HG03442 (cell line): ENCODE results near the gene PTPN5.

Source experiments
- ATAC-seq: cut with Tn5 transposase; IDR thresholded peaks from one replicate; pipeline ENCODE4 v1.9.1; 2021; ENCODE audit warnings: mild to moderate bottlenecking, moderate library complexity; ENCODE audit not compliant: unreplicated experiment

Gene PTPN5

DNA sequence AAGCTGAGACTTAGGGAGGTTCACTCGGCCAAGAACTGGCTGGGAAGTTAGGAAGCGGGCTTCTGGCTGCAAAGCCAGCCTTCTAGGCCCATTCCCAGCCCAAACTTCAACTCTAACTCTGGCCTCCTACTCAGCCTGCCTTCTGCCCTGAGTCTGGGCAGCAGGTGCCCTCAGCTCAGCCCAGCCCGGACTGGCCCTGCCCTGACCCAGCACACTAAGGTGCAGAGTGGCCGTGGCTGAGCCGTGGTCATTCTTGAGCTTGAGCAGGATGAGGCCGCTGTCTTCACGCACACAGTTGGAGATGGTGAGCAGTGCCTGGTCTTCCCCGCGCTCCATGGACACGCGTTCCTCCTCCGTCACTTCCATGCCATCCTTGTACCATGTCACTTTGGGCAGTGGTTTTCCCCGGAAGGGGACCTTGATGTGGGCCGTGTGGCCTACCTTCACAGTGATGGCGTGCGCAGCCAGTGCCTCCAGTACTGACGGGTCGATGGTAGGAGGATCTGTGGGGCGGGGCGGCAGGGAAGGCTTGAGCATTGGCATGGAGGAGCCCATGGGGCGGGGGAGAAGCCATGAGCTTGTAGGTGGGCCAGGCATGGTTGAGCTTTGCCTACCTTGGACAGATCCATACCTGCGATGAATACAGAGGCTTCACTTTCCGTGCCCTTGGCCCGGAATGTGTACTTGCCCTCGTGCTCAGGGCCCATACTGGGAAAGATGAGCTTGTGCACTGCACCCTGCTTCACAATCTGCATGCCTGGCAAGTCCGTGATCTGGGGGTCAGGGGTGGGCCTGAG, 77.8 kb downstream of the PTPN5 start:
- no peak for ATAC-seq

GRCh38 chr11:18710545-18710944, 81.1 kb downstream of the PTPN5 start:
- no peak for ATAC-seq

DNA sequence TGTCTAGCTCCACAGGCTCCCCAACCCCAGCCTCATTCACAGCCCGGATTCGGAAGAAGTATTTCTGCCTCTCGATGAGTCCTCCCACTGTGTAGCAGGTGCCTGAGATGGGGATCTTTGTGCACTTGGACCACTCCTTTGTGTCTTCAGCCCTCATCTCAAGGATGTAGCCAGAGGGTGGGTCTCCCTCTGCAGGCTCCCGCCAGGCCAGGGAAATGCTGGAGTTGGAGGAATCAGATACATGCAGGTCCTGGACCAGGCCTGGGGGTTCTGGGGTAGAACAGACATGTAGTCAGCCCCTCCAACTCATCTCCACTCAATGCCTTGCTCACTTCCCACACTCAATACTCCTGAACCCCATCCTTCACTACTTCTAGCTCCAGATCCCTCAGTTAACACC, 82.2 kb downstream of the PTPN5 start:
- no peak for ATAC-seq

DNA sequence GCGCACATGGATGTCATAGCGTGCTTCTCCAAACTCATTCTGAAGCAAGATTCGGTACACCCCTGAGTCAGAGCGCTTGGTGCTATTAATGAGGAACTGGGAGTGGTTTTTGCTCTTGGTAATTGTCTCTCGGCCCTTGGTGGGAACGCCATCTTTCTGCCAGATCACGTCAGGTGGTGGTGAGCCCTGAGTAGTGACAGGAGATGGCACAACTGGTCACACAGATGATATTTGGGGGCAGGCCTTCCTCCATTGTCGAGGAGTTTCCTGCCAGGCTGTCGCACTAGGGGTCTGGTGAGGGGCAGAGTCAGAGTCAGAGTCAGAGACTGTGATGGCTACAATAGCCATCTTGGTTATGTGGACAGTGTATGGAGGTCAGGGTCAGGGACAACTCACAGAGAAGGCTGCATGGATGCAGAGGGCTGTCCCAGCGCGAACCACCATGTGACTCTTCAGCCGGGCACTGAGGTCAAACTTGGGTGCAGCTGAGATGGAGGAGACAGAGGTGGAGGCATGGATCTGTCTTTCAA, 83.7 kb downstream of the PTPN5 start:
- no peak for ATAC-seq

DNA sequence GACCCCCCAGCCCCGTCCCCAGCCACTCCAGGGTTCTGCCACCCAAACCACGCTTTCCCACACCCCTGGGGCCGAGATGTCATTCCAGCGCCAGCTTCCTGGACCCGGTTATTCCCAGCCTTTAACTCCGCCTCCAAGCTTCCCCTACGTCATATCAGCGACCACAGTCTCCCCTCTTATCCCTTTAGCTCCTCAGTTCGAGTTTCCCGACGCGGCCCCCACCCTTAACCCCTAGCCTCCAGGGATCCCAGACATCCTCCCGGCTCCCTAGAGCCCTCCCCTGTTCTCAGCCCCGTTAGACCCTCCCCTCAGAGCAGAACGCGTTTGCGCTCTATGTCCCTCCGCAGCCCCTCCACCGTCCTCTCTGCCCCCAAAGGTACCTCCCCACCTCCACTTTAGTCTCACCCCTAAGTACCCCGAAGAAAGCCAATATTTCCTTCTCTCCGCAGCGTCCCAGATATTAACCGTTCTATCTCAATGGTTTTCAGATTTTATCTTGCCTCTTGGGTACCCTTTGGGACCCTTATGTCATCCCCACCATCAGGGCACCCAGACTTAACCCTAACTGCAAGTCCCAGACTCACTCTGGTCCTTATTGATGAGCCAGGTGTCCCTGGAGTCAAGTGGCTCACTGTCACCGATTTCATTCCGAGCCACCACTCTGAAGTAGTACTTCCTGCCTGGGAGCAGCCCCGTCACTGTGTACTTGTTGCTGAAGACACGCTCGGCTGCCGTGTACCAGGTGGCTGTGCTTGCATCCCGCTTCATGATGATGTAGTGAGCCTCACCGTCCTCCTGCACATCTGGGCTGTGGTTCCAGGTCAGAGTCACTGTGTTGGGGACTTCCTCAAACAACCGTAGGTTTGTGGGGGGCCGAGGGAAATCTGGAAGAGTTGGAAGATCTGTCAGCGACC, 85.0 kb downstream of the PTPN5 start:
- ATAC-seq = peak; percentile 52

DNA sequence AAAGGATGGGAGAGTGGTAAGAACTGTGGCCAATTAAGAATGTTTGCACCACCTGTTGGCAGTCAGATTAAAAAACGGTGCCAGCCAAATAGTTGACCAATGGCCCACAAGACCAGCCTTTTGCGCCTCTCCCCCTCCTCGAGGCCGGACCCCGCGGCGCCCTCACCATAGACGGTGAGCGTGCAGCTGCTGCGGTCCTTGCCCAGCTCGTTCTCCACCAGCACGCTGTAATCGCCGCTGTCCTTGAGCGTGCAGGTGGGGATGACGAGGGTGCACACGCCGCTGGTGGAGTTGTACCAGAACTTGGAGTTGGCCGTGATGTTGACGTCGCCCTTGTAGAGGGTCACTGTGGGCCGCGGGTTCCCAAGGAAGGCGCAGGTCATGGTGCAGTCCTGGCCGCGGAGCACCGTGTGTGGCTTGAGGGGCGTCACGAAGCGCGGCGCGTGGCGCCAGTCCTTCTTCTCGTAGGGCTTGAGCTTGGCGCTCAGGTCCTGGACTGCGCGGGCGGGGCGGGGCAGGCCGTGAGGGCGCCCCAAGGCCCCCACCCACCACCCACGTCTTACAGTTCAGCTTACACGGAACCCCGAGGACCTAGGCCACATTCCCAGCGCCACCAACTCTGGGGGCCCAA, 85.8 kb downstream of the PTPN5 start:
- no peak for ATAC-seq

DNA sequence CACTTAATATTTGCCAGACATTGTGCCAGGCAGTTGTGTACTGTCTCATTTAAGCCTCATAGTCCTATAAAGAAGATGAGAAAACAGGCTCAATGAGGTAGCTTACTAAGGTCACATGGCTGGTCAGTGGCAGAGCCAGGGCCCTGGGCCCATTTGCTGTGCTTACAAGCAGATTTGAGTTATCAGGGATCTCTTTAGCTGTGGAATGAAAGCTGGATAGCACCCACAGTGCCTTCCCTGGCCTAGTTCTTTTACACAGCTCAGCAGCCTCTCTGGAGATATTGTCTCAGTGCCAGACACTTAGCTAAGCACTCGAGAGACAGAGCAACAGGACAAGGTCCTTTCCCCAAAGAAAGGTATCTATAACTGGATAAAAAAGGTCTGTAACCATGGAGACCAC, 86.9 kb downstream of the PTPN5 start:
- ATAC-seq = no peak

GRCh38 chr11:18704045-18704645, 87.5 kb downstream of the PTPN5 start:
- no peak for ATAC-seq

GRCh38 chr11:18703001-18703763, 88.4 kb downstream of the PTPN5 start:
- no peak for ATAC-seq

DNA sequence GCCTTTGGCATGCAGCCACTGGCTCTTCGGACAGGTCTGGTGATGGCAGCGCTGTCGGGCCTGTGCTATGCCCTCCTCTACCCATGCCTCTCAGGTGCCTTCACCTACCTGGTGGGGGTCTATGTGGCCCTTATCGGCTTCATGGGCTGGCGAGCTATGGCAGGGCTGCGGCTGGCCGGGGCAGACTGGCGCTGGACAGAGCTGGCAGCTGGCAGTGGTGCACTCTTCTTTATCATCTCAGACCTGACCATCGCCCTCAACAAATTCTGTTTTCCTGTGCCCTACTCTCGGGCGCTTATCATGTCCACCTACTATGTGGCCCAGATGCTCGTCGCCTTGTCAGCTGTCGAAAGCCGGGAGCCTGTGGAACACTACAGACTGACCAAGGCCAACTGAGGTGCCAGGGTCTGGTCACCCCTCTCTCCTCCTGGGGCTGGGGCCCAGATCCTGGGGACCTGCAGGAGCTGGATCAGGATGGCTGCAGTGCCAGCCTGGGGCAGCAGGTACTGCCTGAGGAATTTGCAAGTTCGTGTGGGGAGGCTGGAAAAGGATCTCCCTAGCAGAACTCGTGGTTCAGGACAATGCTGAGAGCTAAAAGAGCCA, 89.9 kb downstream of the PTPN5 start:
- ATAC-seq = no peak

- no peak for ATAC-seq
These were observed 90.7 kb downstream of the PTPN5 start for GRCh38 chr11:18700872-18701271.

DNA sequence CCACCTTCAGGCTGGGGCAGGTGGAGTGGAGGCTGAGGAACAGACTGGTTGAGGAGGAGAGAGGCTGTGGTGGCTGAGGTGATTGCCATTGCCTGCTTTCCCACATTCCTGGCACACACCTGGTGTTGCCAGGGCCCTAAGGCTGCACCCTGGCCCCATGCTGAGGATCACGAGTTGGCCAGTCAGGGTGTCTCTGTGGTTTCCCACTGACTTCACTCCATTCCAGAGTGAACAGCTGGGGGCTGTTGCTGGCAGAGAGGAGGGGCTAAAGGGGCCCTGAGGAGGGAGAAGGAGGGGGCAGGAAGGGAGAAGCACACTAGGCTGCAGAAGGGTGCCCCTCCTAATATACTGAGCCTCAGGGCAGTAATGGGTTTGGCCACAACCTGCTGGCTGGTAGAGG, 91.2 kb downstream of the PTPN5 start:
- no peak for ATAC-seq

GRCh38 chr11:18699848-18700261, 91.7 kb downstream of the PTPN5 start:
- ATAC-seq = no peak

DNA sequence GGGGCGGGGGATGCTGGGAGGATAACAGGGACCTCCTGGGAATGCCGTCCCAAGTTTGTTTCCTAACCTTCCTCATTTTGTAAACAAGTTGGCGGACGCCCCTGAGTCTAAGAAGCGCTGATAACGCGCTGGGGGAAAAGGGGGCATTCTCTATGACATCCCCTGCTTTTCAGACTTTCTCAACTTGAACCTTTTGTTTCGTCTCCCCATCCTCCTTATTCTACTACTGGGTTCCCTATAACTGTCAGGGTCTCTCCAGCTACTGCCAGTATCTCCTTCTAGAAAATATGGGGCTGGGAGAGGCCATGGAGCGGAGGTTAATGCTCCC, 92.4 kb downstream of the PTPN5 start:
- no peak for ATAC-seq

- peak; percentile 89 for ATAC-seq
These were observed 93.0 kb downstream of the PTPN5 start, which contains the start of gene TMEM86A for GRCh38 chr11:18698341-18699268. Gene TMEM86A (plus strand): TSS chr11:18698779. CDS start chr11:18698887, 108 bp downstream.

- no peak for ATAC-seq
These were observed 94.0 kb downstream of the PTPN5 start for GRCh38 chr11:18697576-18697975.

- no peak for ATAC-seq
These were observed 94.9 kb downstream of the PTPN5 start for GRCh38 chr11:18696638-18697225.
